NCI-H187 treated with DMSO at 0.1 percent for 48 hours (cell line): ENCODE results near the gene SPAG7.

Experiments used
- DNase-seq: peaks from one replicate; lab custom pipeline; 2025; lab: John Stamatoyannopoulos, UW

SPAG7 gene, protein sequence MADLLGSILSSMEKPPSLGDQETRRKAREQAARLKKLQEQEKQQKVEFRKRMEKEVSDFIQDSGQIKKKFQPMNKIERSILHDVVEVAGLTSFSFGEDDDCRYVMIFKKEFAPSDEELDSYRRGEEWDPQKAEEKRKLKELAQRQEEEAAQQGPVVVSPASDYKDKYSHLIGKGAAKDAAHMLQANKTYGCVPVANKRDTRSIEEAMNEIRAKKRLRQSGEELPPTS

DNA sequence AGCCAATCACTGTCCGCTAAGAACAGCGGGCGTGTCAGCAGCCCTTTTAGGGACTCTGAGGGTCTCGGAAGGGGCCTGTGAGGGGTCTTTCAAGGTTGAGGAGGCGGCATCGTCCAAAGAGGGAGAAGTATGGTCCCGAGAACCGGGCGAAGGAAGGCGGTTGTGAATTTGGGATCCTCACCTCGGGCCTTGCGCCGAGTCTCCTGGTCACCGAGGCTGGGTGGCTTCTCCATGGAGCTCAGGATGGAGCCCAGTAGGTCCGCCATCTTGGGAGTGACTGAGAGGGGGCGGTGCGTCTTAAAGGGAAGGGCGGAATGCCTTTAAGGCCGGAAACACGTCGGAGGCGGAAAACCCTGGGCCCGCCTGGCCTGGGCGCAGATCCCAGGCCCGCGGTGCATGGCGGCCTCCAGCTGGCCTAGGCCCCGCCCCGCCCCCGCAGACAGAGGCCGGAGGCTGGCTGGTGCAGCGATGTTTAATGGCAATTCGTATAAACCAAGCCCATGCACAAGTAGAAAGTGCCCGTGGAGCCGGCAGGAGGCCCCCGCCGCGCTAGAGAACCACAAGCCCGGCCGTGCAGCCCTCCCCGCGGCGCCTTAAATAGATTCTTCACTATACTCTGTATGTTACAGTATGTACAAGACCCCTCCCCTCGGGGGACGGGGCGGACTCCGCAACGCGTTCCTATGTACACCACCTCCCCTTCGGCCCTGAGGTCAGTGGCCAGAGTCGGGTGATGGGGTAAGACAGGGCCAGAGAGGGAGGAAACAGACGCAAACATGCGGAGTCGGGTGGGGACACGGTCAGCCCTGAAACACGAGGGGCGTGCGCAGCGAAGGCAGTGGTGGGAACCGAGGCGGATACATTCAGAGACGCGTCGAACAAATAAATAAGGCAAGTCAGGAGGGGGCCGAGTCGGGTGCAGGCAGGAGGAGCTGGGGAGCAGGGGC lies at the start of gene SPAG7:
SPAG7 (minus strand) TSS at position 279 of the 947 bp plus-strand sequence; CDS start at position 266, 13 bp downstream.
- peak; percentile 65 for DNase-seq

DNA sequence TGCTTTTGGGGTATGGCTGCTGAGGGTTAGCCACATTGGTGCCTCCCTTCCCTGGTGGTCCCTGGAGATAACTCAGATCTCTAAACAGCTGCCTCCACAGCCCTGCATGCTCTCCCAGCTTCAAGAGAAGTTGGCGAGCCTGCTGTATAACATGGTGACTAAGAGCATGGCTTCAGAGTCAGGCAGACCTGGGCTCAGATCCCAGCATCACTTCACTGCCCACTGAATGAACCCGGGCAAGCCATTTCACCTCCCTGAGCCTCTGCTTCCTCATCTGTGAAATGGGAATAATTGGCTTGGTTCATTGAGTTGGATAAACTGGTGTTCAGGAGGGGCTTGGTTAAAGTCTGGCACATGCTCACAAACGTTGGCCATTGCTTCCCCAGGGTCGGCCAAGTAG lies 46.7 kb upstream of the SPAG7 start:
- DNase-seq = no peak

DNA sequence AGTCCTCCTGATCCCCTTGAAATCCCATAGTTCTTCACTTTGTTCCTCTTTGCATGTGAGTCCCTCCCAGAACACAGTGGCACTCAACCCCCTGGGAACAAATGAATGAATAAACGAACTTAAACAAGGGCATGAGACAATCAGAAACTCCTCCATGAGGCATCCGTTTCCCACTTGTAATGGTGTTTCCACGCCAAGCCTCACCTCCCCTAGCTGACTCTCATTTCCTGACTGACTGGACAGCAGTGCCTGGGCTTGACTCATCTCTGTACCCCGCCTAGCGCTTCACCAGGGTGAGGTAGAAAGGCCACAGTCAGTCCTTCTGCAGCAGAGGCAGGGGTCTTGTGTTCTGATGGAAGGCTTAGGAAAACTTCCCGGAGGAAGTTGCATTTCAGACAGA lies 44.3 kb upstream of the SPAG7 start:
- DNase-seq = no peak

DNA sequence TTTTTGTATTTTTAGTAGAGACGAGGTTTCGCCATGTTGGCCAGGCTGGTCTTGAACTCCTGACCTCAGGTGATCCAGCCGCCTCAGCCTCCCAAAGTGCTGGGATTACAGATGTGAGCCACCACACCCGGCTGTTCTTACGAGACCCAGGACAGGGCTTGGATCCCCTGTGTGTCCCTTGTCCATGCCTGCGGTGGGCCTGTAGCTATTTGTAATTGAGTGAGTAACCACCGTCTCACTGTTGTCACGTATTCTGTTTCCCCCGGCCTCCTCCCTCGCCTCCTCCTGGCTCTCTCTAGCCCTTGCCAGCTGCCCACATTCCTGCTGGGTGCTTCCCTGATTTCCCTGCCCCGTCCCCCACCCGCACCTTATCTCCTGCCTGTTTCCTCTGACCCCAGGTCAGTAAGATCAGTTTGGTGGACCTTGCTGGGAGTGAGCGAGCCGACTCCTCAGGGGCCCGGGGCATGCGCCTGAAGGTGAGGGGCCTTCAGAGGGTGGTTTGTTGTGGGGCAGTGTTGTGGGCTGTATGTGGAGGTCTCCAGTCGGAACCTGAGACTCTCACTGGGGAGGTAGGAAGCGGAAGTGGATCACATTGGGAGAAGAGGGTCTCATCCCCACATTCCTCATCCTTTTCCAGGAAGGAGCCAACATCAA lies 35.7 kb upstream of the SPAG7 start:
- no peak for DNase-seq

DNA sequence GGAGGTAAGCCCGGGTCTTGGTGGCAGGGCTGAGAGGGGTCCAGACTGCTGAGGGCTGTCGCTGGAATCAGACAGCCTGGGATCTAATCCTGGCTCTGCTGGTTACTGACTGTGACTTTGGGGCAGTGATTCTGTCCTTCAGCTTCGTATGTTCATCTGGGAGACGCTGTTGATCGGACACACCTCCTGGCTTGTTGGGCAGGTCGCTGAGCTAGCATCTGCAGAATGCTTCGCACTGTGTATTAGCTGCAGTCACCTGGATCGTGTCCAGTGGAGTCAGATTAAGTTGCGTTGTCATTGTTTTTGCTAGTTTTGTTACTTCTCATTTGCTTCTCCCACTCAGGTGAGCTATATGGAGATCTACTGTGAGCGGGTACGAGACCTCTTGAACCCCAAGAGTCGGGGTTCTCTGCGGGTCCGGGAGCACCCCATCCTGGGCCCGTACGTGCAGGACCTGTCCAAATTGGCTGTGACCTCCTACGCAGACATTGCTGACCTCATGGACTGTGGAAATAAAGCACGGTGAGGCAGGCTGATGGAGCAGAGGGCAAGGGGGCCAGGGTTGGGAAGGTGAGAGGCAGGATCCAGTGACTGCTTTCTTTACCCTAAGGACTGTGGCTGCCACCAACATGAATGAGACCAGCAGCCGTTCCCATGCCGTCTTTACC lies 34.6 kb upstream of the SPAG7 start:
- DNase-seq = no peak

DNA sequence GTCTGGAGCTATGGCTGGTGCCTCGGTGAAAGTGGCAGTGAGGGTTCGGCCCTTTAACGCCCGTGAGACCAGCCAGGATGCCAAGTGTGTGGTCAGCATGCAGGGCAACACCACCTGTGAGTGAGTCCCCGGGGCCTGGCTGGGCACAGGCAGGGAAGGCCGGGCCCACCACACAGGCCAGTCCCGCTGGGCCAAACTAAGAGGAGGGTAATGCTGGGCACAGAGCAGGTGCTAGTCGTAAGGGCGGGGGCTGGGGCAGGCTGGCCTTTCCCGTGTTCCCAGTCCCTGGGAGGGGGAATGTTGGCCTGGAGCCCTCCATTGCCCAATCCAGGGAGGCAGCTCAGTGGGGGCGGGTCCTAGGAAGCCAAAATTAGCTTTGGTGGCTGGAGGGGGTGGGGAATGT lies 32.6 kb upstream of the SPAG7 start:
- no peak for DNase-seq

DNA sequence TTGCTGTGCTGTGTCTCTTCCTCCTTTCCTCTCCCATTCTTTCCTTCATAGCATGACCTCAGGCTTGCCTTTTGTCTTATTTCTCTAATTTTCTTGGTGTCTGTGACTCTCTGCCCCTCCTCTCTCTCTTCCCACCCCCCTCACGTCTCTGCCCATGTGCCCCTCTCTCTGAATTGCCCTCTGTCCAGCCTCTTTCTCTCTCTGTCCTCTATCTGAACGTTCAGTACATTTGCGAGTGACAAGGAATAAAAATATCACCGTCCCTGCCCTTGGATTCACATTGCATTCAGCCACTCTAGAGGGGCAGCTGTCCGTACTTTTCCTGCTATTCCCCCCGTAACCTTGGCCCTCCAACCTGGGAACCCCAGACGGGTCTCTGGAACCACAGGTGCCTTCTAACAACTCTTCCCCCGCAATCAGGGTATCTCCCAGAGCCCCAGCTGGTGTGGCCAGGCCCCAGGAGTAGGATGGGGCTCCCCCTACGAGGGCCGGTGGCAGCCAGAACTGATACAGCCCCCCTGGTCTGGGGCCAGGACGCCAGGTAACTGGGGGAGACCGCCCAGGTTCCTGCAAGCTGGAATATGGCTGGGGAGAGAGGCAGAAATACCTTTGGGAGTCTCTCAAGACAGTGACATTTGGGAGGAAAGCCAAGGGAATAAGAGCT lies 31.9 kb upstream of the SPAG7 start:
- DNase-seq = no peak

DNA sequence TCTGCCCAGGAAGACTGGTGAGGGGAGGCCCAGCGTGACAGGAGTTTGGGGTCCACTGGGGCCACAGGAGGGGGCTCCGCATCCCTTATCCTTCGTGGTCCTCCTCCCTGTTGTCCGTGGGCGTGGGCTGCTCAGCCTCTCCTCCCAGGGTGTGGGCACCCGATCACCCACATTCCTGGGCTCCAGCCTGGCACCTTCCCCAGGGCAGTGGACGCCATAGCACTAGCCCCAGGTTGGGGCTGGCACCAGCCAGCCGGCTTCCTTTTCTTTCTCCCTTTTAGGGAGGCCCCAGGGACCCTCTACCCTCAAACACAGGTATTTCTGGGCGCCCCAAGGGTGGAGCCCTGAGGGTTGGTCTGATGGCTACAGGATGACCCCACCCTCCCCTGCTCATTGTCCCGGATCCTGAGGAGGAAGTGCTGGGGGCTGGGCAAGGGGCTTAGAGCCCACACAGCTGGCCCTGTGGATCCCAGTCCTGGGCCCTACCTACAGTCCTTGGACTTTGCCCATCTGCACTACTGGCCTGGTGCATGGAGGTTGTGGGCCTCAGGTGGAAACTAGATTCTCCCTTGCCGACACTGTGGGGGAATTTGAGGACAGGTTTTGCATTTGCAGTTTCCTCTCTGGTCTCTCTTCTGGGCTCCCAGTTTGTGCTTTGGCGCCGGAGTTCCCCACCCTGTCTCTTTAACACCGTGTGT lies 31.3 kb upstream of the SPAG7 start:
- no peak for DNase-seq

DNA sequence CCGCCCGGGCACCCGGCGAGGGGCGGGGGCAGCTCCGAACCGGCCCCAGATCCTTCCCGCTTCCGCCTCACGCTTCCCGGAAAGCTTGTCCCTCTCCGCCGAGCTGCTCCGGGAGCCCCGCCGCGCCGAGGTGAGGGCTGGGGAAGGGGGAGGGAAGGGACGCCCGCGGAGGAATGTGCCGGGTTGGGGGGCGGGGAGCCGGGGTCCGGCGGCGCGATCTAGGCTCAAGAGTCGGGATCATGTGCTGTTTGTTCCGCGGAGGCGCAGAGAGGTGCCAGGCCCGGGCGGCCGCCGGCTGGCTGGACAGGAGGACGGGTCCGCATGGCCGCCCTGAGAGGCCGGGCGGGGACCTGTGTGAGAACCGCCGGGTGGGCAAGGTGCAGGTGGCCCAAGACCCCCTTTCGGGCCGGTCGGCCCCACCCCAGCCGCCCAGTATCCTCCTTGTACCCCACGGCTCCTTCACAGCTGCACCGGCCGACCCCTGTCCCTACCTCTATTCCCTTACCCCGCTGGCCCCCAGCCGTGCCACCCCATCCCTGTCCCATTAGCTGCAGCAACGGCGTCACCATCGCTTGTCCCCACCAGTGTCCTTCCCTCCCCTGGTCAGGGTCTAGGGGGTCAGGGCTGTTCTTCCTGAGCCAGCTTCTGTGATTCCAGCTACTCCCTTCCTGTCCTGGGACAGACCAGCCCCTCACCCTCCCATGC lies 30.6 kb upstream of the SPAG7 start:
- no peak for DNase-seq

DNA sequence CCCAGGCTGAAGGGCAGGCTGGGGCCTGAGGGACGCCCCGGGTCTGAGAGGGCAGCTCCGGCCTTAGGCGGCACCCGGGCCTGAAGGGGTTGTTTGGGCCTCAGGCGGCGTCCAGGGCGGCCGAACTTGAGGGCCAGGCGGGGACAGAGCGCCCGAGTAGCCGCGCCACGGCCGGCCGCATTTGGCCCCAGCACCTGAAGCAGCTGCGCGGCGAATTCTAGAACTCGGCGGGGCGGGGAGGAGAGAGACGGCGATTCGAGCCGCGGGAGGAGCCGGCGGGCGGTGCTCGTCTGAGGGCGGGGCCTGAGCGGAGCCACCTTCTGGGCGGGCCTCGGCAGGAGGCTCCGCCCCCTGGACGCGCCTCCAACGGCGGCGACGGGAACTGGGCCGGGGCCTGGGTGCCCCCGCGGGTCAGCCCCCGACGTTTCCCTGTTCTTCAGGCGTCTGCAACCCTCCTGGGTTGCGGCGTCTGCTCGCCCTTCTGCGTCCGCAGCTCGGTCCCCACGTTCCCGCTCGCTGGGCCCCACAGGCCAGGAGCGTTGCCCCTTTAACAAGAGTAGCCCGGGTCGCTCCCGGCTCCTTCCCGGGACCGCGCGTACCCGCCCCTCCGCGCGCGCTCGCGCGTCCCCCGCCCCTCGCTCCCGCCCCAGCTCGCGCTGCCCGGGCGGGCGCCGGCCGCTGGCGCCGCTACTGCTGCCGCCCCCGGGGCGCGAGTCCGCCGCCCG lies 29.8 kb upstream of the SPAG7 start, which contains the start of the genes INCA1 and KIF1C:
INCA1 (minus strand) TSS at position 221 of the 725 bp plus-strand sequence. CDS start 3,085 bp downstream, outside the sequence.
KIF1C (plus strand) TSS at position 649 of the 725 bp plus-strand sequence. CDS start 2,297 bp downstream, outside the sequence.
- DNase-seq = no peak

DNA sequence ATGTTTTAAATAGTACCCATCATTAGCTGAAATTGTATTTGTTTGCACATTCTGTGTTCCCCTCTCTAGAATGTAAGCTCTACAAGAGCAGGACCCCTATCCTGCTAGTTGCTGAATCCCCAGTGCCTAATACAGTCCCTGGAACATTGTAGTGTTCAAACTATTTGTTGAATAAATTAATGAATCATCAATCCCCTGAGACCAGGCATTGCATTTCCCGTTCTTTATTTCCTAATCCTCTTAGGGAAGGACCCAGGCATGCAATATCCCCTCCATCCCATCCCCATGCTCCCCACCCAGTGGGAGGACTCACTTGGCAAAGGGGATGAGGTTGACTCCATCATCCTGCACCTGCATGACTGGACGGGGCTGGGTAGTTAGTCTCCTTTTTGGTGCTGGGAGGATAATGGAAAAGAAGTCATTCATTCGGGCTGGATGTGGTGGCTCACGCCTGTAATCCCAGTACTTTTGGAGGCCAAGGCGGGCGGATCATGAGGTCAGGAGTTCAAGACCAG lies 26.5 kb upstream of the SPAG7 start:
- no peak for DNase-seq

DNA sequence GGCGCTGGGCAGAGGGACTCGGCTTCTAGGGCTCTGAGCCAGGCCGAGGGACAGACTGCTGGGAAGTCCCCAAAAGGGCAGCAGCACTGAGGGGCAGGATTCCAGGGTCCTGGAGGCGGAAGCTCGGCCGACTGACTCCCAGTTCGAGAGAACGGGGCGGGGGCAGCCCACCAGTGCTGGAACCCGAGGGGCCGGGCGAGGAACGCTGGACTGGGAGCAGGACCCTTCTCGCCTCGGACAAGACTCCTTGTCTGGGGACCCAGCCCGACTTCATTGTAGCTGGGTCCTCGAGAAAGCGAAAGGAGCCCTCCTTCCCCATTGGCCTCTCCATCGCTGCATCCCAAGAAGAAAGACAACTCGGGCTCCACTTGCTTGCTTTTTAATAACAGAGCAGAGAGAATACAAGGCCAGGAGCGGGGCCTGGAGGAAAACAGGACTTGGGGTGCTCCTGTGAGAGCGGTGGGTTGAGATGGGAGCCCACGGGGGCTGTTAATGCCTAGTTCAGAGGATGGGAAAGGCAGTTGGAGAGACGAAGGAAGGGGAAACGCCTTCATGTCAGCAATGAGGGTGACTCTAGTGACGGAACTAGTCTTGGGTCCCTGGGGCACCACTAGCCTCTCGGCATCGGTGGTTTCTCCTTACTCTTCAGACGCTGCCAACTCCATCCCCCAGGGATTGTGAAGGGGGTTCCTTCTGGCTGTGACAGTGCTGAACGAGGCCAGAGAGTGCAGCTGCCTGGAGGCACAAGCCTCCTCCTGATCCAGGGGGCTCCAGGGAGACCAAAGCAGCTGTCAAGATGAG lies 20.4 kb upstream of the SPAG7 start:
- no peak for DNase-seq

DNA sequence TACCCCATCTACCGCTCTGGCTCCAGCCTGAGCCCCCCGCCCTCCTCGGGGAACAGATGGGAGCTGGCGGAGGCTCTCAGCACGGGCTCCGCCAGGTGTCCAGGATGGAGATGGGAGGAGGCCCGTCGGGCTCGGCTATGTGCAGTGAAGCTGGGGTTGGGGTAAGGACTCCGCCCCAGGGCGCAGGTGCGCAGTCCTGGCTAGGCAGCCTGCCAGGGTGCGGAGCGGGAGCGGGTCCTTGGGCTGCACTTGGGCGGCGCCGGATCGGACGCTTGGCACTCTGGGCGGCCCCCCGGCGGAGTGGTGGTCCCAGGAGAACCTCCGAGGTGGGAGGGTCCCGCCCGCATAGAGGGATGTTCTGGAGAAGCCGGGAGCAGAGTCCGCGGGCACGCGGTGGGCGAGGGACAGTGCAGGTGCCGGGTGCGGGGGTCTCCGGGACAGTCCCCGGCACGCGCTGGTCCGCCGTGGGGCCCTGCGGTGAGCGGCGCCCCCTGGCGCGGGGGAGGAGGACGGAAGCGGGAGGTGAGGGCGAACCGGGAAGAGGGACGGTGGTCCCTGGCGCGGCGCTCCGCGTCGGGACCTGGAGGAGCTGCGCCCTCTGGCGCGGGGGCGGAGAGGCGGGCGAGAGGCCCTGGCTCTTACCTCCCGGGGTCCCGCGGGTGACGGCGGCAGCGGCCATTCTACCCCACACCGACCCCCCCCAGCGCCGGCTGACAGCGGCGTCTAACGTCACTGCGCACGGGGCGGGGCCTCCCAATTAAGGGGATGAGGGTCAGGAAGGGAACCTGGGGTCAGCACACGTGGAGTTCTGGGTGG lies 19.5 kb upstream of the SPAG7 start, which contains the start of gene CAMTA2:
CAMTA2 (minus strand) TSS at position 725 of the 816 bp plus-strand sequence. CDS start 1,453 bp downstream, outside the sequence.
- no peak for DNase-seq

DNA sequence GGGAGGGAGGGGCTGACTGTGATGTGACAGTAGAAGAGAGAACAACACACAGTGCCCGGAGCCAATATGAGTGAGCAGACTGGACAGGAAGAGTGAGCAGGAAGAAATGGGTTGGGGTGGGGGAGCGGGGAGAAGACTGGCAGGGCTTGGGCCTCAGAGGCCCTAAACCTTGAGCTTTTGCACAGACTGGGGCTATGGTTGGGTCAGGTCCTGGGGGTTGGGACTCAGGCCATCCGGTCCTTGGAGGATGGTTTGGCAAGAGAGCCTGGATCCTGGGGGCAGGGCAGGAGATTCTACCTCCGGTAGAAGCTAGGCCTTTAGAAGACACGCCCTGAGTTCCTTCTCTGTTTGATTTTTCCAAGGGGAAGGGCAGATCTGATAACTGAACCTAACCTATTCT lies 18.8 kb upstream of the SPAG7 start:
- no peak for DNase-seq

DNA sequence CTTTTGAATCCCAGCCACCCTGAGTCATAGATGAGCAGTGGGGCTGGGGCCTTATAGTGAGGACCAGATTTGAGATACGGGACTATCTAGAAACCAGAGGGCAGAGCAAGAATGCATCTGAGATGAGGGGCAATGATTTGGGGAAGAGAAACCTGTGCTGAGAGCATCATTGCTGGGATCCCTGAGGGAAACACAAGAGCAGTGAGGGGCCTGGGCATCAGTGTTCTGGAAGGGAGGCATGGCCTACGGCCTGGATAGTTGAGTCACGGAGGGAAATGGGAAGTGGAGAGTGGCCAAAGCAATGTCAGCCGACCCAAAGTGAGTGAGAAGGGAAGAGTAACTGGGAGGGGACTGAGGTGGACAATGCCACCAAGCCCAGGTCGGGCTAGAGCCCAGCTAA lies 14.7 kb upstream of the SPAG7 start:
- no peak for DNase-seq

DNA sequence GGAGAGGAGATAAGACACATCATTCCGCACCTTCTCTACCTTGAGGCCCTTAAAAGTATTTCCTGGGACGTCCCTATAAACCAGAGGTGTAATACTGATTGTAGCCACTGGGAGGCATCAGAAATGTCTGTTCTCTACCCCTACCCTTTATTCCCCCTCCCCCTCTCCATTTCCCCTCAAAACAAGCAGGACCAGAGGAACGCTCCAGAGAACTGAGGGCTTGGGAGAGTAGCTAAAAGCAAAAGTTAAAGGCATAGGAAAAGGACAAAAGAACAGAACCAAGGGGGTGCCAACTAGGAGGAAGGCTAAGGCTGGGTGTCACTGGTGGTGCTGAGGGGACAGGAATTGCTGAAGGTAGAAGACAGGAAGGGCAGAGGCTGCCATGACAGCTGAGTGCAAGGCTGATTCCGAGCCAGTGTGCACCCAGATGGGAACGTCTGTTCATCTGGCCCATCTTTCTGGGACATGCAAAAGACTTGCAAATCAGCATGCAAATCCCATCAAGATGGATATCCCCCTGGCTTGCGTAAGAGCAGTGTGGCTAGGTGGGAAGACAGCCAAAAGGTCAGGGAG lies 13.1 kb upstream of the SPAG7 start:
- no peak for DNase-seq

DNA sequence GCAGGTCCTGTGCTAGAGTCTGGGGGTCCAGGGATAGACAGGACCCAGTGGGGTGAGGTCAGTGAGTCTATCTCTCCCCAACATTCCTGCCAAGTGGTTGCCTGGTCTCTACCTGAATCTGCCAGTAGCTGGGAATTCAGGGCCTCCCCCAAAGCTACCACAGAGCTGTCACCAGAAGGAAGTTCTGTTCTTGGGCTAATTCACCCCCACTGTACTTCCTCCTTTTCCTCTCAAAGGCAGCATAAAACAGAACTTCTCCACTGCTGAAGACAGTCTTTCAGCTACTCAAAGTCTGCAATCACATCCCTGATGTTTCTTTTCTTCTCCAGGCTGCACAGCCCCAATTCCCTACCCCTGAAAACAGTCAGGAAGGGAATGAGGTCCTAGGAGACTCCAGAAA lies 11.1 kb upstream of the SPAG7 start:
- DNase-seq = no peak
